ENCODE results near the gene SNX11.

Gene SNX11

DNA sequence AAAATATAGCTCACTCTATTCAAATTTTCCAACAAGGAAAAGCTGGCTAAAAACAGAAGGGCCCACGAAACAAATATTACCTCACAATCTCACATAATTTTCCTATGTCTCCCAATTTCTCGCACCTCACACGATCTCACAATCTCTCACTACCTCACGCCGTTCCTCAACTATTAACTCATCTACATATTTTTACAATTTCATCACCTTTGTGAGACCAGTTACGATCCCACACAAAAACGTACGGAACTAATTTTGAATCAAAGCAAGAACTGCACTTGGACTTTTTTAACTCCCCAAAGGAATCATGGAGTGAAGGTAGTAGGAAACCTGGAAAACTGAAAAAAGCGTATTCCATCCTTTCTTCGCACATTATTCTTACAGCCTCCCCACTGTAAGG is 7.4 kb upstream of the SNX11 start:
- DNase-seq = no peak

- DNase-seq = peak in 1 of 2 experiments; percentile 32
These were observed 7.0 kb upstream of the SNX11 start for GRCh38 chr17:48100591-48101011.

GRCh38 chr17:48101012-48101720 is 6.4 kb upstream of the SNX11 start, which contains the start of gene CBX1:
TSS of gene CBX1 (minus strand) at chr17:48101478. CDS start at chr17:48077004, 24,474 bp downstream.
- DNase-seq = peak; percentile 94 to 95

- DNase-seq = peak in 1 of 2 experiments; percentile 12
These were observed 5.4 kb upstream of the SNX11 start for GRCh38 chr17:48102043-48102750.

- peak; percentile 35 to 45 for DNase-seq
These were observed 4.5 kb upstream of the SNX11 start for GRCh38 chr17:48102798-48103715.

- no peak for DNase-seq
These were observed 3.1 kb upstream of the SNX11 start for GRCh38 chr17:48104440-48104839.

DNA sequence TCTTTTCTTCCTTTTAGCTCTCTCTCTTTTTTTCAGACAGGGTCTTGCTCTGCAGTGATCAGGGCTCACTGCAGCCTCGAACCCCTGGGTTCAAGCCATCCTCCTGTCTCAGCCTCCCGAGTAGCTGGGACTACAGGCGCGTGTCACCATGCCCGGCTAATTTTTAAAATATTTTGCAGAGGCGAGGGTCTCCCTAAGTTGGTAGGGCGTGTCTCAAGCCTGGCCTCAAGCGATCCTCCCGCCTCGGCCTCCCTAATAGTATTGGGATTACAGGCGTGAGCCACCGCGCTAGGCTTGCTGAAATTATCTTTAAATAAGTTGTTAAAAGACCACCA is 797 bp upstream of the SNX11 start:
- no peak for DNase-seq

GRCh38 chr17:48110761-48111160 is 3.2 kb downstream of the SNX11 start:
- DNase-seq = no peak

- no peak for DNase-seq
These were observed 4.3 kb downstream of the SNX11 start for GRCh38 chr17:48111937-48112241.

DNA sequence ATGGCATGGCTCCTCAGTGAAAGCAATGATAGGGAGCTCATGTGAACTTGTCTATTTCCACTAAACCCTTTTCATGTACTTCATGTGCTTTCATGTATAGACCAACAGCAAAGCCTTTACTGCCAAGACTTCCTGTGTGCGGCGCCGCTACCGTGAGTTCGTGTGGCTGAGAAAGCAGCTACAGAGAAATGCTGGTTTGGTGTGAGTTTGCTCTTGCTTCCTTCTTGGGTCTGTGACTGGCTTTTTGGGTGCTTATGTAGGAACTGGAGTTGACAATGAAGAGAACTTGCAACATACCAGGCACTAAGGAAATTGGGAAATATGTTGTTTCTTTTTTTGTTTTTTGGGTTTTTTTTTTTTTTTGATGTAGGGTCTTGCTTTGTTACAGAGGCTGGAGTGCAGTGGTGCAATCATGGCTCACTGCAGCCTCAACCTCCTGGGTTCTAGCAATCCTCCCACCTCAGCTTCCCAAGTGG is 5.7 kb downstream of the SNX11 start:
- DNase-seq = peak; percentile 98 to 99

GRCh38 chr17:48121923-48122664 is 14.5 kb downstream of the SNX11 start:
- no peak for DNase-seq

- no peak for DNase-seq
These were observed 15.1 kb downstream of the SNX11 start for GRCh38 chr17:48122665-48123045.

DNA sequence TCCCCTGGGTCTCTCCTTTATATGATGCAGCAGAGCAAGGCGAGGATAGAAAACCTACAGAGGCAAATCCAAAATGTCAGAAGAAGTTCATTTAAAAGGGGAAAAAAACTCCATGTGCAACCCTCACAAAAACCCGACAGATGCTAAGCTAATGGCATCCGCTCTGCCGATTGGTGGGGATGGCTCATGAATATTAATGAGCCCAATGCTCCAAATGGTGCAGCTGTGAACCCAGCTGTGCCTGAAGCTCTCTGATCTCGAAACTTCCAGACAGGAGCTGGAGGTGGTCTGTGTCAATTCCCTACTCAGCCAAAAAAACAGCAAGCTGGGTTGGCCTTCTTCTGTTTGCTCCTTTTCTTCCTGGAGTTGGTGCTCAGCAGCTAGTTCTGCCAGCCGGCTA is 15.5 kb downstream of the SNX11 start:
- no peak for DNase-seq

DNA sequence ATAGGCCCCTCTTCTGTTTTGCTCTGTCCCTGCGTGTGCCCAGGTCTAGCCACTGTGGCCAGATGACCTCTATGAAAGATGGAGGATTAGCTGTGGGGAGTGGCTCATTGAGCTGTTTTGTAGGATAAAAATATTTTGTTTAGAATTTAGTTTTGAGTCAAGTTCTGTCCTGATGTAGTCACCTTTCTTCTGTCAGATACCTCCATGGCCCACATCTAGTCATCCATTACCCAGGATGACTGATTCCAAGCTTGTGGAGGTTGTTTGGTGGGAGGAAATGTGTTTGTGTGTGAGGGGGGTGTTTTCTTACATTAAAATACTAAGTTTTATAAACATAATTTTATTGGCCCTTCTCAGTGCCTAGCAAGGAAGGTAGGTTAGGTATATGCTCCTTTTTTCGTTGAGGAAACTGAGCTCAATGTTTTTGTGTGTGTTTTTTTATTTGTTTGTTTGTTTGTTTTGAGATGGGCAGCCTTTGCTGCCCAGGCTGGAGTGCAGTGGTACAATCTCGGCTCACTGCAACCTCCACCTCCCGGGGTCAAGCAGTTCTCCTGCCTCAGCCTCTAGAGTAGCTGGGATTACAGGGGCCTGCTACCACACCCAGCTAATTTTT is 16.3 kb downstream of the SNX11 start:
- no peak for DNase-seq

DNA sequence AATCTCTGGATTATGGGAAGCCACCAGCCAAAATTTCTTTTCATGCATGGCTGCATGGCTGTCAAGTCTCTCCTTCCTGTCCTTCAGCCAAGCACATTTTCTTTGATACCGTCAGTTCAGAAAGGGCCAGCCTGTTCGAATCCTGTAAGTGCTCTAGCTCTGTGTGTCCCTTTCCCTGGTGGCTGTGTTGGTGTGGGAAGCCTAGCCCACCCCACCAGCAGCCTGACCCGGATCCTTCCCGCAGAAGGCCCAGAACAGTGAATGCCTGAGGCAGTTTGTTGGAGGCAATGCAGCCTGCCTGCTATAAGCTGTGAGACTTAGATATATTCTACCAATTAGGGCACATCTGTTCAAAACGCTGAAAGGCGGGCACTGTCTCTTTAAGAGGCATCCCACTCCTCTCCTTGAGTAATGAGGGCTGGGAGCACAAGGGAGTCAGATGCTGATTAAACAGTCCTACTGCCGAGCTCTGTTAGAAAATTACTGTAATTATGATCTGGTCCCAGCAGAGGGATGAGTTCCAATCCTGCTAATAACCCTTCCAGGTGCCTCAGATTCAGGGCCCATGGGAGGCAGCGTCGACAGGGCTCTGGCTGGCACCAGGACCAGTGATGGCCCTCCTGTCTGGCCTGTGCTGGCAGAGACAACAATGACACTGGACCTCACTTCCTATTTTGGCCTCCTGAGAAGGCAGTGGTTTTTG is 18.4 kb downstream of the SNX11 start:
- no peak for DNase-seq

DNA sequence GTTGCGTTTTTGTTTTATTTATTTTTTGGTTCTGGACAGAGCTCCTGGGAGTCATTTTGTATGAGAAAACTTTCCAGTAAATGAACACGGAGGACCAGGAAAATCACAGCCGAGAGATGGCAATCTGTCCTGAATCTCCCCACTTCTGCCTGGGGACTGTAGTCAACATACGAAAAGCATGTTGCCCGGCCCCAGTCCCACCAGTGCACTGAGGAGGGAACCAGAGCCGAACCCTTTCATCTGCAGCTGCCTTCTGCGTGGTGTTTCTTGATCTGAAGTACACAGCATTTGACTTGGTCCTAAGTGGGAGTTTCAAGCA is 18.9 kb downstream of the SNX11 start:
- no peak for DNase-seq

DNA sequence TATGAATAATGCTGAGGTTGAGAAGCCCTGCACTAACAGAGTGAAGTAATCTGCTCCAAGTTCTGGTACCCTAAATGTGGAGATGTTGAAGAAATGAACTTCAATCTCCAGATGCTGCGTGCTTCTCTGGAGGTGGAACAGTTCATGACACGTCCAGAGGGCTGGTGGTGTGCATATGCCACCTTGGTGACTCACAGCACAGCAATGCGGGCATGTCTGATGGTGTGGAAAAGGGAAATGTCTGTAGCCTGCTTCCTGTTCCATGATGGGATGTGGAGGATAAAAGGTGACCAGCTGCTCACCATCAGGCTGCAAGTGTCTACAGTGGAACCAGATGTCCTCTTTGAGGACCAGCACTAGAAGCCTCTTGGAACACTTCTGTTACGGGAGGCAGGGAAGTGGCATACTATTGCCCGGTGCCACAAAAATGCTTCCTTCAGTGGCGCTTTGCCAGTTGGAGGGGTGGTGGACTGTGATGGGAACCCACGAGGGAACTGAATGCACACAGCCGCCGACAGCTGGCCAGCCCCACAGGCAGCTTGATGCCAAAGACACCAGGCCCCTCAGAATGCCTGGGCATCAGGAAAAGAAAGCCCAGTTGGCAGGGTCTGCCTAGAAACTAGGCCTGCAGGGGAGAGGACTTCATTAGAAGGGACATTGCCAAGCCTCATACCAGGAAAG is 19.9 kb downstream of the SNX11 start:
- DNase-seq = no peak

GRCh38 chr17:48128400-48128799 is 20.8 kb downstream of the SNX11 start:
- DNase-seq = no peak

- DNase-seq = no peak
These were observed 22.4 kb downstream of the SNX11 start for GRCh38 chr17:48129981-48130380.

GRCh38 chr17:48131216-48131824 is 23.8 kb downstream of the SNX11 start:
- peak; percentile 80 to 82 for DNase-seq

- no peak for DNase-seq
These were observed 24.8 kb downstream of the SNX11 start for GRCh38 chr17:48132385-48132784.

All from AML-193 (cell line).